NT2/D1 (cell line): Measurements from ENCODE around the gene STPG4.

Experiments used
- SUZ12 ChIP-seq: IDR thresholded peaks from 2 replicates; pipeline ENCODE4 v1.6.1; 2011; ENCODE audit not compliant: insufficient read length, insufficient read depth; ENCODE audit errors: extremely low read depth
- YY1 ChIP-seq: IDR thresholded peaks from 2 replicates; pipeline ENCODE4 v1.6.1; 2011; ENCODE audit not compliant: insufficient read length, insufficient read depth
- ZNF274 ChIP-seq: IDR thresholded peaks from 2 replicates; pipeline ENCODE4 v1.6.1; 2011; ENCODE audit warnings: mild to moderate bottlenecking, low read depth, low read length

DNA sequence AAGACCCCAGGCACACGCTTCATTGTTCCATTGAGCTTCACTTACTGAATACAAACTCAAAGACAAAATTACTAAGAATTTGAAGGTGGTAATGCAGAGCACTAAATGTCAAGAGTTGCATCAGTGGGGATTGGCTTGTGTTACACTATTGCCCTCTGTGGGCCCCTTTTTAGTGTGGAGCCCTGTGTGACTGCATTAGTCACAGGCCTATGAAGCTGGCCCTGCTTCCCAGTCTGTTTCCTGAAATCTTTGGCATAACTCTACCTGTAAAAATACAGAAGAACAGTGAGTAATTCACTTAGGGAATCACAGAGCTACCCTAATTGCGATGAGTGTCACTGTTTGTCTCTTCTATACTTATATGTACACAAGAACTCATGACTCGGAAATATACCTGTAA lies 40.0 kb upstream of the STPG4 start:
- TF ChIP-seq SUZ12, result no peak
- no peak for TF ChIP-seq YY1
- no peak for TF ChIP-seq ZNF274
